Neural cell (in vitro differentiated cells): Measurements from ENCODE around the gene GDPD5. TPM values are rescaled to one million over a fixed set of nuclear protein-coding genes. Genes with fewer than 3 reads are reported as not detected.

Experiments
- H2AFZ ChIP-seq: fragments of 200-600, 300-800 bp; sonication (generic), shearing (Covaris generic); 2 replicates; pipeline ENCODE4 v1.6.0; 2014; ENCODE audit warnings: low read depth, mild to moderate bottlenecking, antibody characterized with exemption, low read length, moderate library complexity
- H3F3A ChIP-seq: fragments of 200-600 bp; shearing (Covaris generic); 2 replicates; pipeline ENCODE4 v1.6.1; 2016; ENCODE audit warnings: mild to moderate bottlenecking, moderate library complexity, mixed read lengths, antibody characterized with exemption, low read length; ENCODE audit not compliant: insufficient read depth, poor library complexity, severe bottlenecking
- H3K27ac ChIP-seq: fragments of 200-600, 300-800 bp; sonication (generic), shearing (Covaris generic); 2 replicates; pipeline ENCODE4 v1.5.1; 2014; ENCODE audit warnings: mild to moderate bottlenecking, low read length, moderate library complexity
- H3K27me3 ChIP-seq: fragments of 300-800, 200-600 bp; sonication (generic), shearing (Covaris generic); 2 replicates; pipeline ENCODE4 v1.6.0; 2014; ENCODE audit warnings: mild to moderate bottlenecking, low read depth, low read length, moderate library complexity; ENCODE audit not compliant: insufficient read depth
- H3K36me3 ChIP-seq: fragments of 300-800, 200-600 bp; sonication (generic), shearing (Covaris generic); 2 replicates; pipeline ENCODE4 v1.5.1; 2014; ENCODE audit warnings: mild to moderate bottlenecking, antibody characterized with exemption, low read length, moderate library complexity; ENCODE audit not compliant: insufficient read depth
- H3K4me2 ChIP-seq: fragments of 300-800, 200-600 bp; sonication (generic), shearing (Covaris generic); 2 replicates; pipeline ENCODE4 v1.6.0; 2014; ENCODE audit warnings: mild to moderate bottlenecking, low read length
- H3K4me3 ChIP-seq: fragments of 300-800, 200-600 bp; sonication (generic), shearing (Covaris generic); 2 replicates; pipeline ENCODE4 v1.5.1; 2014; ENCODE audit warnings: mild to moderate bottlenecking, low read length, moderate library complexity
- H3K79me2 ChIP-seq: fragments of 200-600 bp; shearing (Covaris generic); replicated peaks from 2 replicates; pipeline ENCODE4 v1.6.0; 2014; ENCODE audit warnings: mild to moderate bottlenecking, low read length, moderate library complexity; ENCODE audit not compliant: insufficient read depth
- H3K9ac ChIP-seq: fragments of 300-800, 200-600 bp; sonication (generic), shearing (Covaris generic); 2 replicates; pipeline ENCODE4 v1.6.1; 2016; ENCODE audit warnings: mild to moderate bottlenecking, low read length, mixed read lengths
- H3K9me2 ChIP-seq: fragments of 200-600 bp; shearing (Covaris generic); 2 replicates; pipeline ENCODE4 v1.6.1; 2016; ENCODE audit warnings: mild to moderate bottlenecking, low read length, mixed read lengths; ENCODE audit not compliant: insufficient read depth
- H3K9me3 ChIP-seq: fragments of 200-600, 300-800 bp; sonication (generic), shearing (Covaris generic); 2 replicates; pipeline ENCODE4 v1.6.1; 2016; ENCODE audit warnings: mild to moderate bottlenecking, mixed run types, low read length, moderate library complexity, mixed read lengths
- H4K20me1 ChIP-seq: fragments of 200-600 bp; shearing (Covaris generic); 2 replicates; pipeline ENCODE4 v1.6.1; 2016; ENCODE audit warnings: mild to moderate bottlenecking, mixed run types; ENCODE audit not compliant: insufficient read depth
- CTCF ChIP-seq: fragments of 450-650 bp; IDR thresholded peaks from 2 replicates; pipeline ENCODE4 v1.5.1; 2014; ENCODE audit warnings: antibody characterized with exemption, mild to moderate bottlenecking, moderate library complexity; ENCODE audit not compliant: poor library complexity, severe bottlenecking
- EP300 ChIP-seq: fragments of 450-650 bp; conservative IDR thresholded peaks from 2 replicates; pipeline ENCODE4 v1.6.1; 2014; ENCODE audit warnings: antibody characterized with exemption, mild to moderate bottlenecking, moderate library complexity; ENCODE audit not compliant: poor library complexity, severe bottlenecking
- EZH2 ChIP-seq: fragments of 200-600, 300-800 bp; shearing (Covaris generic), sonication (generic); IDR thresholded peaks from 2 replicates; pipeline ENCODE4 v1.6.1; 2014; ENCODE audit warnings: antibody characterized with exemption, low read length, borderline replicate concordance, mild to moderate bottlenecking; ENCODE audit not compliant: insufficient read depth, poor library complexity, severe bottlenecking
- MXI1 ChIP-seq: fragments of 450-650 bp; conservative IDR thresholded peaks from 2 replicates; pipeline ENCODE4 v1.6.1; 2014; ENCODE audit warnings: antibody characterized with exemption, mild to moderate bottlenecking; ENCODE audit not compliant: poor library complexity, severe bottlenecking
- POLR2AphosphoS5 ChIP-seq: IDR thresholded peaks from 2 replicates; pipeline ENCODE4 v1.6.1; 2012
- RAD21 ChIP-seq: fragments of 450-650 bp; conservative IDR thresholded peaks from 2 replicates; pipeline ENCODE4 v1.6.1; 2014; ENCODE audit warnings: antibody characterized with exemption, mild to moderate bottlenecking, moderate library complexity
- REST ChIP-seq: IDR thresholded peaks from 2 replicates; pipeline ENCODE4 v1.6.1; 2012; ENCODE audit warnings: borderline replicate concordance
- SMC3 ChIP-seq: fragments of 450-650 bp; conservative IDR thresholded peaks from 2 replicates; pipeline ENCODE4 v1.6.1; 2014; ENCODE audit warnings: antibody characterized with exemption, mild to moderate bottlenecking, moderate library complexity; ENCODE audit not compliant: poor library complexity
- TAF1 ChIP-seq: IDR thresholded peaks from 2 replicates; pipeline ENCODE4 v1.6.1; 2012; ENCODE audit warnings: low read depth
- polyA plus RNA-seq: library from polyadenylated mRNA; depleted of rRNA; stranded (reverse); fragments of >200 nt; gene quantifications from 2 replicates; pipeline ENCODE4 v1.2.3, GENCODE V29; 2014

Gene GDPD5
- polyA plus RNA-seq, 1 donor from 2014 or later = 19.2 TPM

DNA sequence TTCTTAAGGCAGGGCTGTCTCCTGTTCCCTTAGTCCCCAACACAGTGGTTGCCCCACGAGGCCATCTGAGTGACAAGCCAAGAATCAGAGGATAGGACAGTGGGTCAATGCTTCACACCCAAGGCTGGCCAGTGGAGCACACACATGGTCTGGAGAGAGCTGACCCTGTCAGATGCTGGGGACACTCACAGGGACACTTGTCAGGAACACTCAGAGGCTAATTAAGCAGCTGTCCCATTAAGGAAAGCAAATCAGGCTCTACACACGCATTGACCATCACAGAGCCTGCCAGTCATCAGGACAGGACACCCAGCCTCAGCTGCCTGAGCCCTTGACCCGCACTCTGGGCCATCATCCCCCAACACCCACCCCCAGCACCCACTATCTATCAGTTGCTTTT, 18.2 kb downstream of the GDPD5 start:
- H3K27ac ChIP-seq = no peak overlapping the region
- TF ChIP-seq REST (no peak), TAF1 (no peak), RAD21 (no peak), CTCF (no peak), EZH2 (no peak), SMC3 (no peak), EP300 (no peak), MXI1 (no peak), POLR2AphosphoS5 (no peak)

GRCh38 chr11:75506827-75507226, 18.9 kb downstream of the GDPD5 start:
- Histone ChIP-seq H2AFZ (no peak overlapping the region), H3K9me2 (no peaks in the 10 kb centered on the region), H3K36me3 (no peaks in the 10 kb centered on the region), H3K79me2 (no peaks in the 10 kb centered on the region), H3K27me3 (no peaks in the 10 kb centered on the region), H3K9me3 (no peaks in the 10 kb centered on the region), H3K4me3 (no peak overlapping the region), H3K4me2 (no peak overlapping the region), H3K27ac (no peak overlapping the region), H3K9ac (no peak overlapping the region), H4K20me1 (no peaks in the 10 kb centered on the region), H3F3A (no peaks in the 10 kb centered on the region)
- no peak for TF ChIP-seq SMC3
- no peak for TF ChIP-seq REST
- TF ChIP-seq MXI1 = no peak
- TF ChIP-seq CTCF = no peak
- no peak for TF ChIP-seq TAF1
- no peak for TF ChIP-seq EP300
- TF ChIP-seq POLR2AphosphoS5 = no peak
- TF ChIP-seq EZH2 = no peak
- no peak for TF ChIP-seq RAD21

More for the DNA sequence above, 18.2 kb downstream of the GDPD5 start:
- Histone ChIP-seq H3K4me3 (no peak overlapping the region), H3K36me3 (no peaks in the 10 kb centered on the region), H3K4me2 (no peak overlapping the region), H3K9me3 (no peaks in the 10 kb centered on the region), H3F3A (no peaks in the 10 kb centered on the region), H2AFZ (no peak overlapping the region), H3K9me2 (no peaks in the 10 kb centered on the region), H3K9ac (no peak overlapping the region), H3K27me3 (no peaks in the 10 kb centered on the region), H3K79me2 (no peaks in the 10 kb centered on the region), H4K20me1 (no peaks in the 10 kb centered on the region)
